HEK293T (cell line): ENCODE measurements around the gene PHOX2A.

Experiments used
- BHLHE40 ChIP-seq: fragments of 450-650 bp; IDR thresholded peaks from 2 replicates; pipeline ENCODE4 v1.6.1; 2016; ENCODE audit warnings: mild to moderate bottlenecking, moderate library complexity, borderline replicate concordance
- CTBP1 ChIP-seq: fragments of 450-650 bp; IDR thresholded peaks from 2 replicates; pipeline ENCODE4 v1.6.1; 2016; ENCODE audit warnings: borderline replicate concordance
- ELF4 ChIP-seq: fragments of 450-650 bp; IDR thresholded peaks from 2 replicates; pipeline ENCODE4 v1.6.1; 2017; ENCODE audit warnings: antibody characterized with exemption
- FOXA1 ChIP-seq: fragments of 450-650 bp; IDR thresholded peaks from 2 replicates; pipeline ENCODE4 v1.6.1; 2016; ENCODE audit warnings: mild to moderate bottlenecking
- FOXK2 ChIP-seq: fragments of 450-650 bp; IDR thresholded peaks from 2 replicates; pipeline ENCODE4 v1.6.1; 2016; ENCODE audit warnings: mild to moderate bottlenecking
- FOXM1 ChIP-seq: fragments of 450-650 bp; IDR thresholded peaks from 2 replicates; pipeline ENCODE4 v1.6.1; 2017; ENCODE audit warnings: mild to moderate bottlenecking, borderline replicate concordance
- NFRKB ChIP-seq: fragments of 450-650 bp; IDR thresholded peaks from 2 replicates; pipeline ENCODE4 v1.6.1; 2016; ENCODE audit warnings: mild to moderate bottlenecking, moderate library complexity
- PKNOX1 ChIP-seq: fragments of 450-650 bp; IDR thresholded peaks from 2 replicates; pipeline ENCODE4 v1.6.1; 2016
- SP1 ChIP-seq: fragments of 450-650 bp; IDR thresholded peaks from 2 replicates; pipeline ENCODE4 v1.6.1; 2017
- SUZ12 ChIP-seq: fragments of 450-650 bp; IDR thresholded peaks from 2 replicates; pipeline ENCODE4 v1.6.1; 2016; ENCODE audit warnings: mild to moderate bottlenecking
- ZNF384 ChIP-seq: fragments of 450-650 bp; IDR thresholded peaks from 2 replicates; pipeline ENCODE4 v1.6.1; 2016

- TF ChIP-seq FOXA1: no peak
- TF ChIP-seq SP1: no peak
- no peak for TF ChIP-seq CTBP1
- no peak for TF ChIP-seq FOXK2
- TF ChIP-seq ZNF384: no peak
- no peak for TF ChIP-seq FOXM1
- no peak for TF ChIP-seq SUZ12
- no peak for TF ChIP-seq ELF4
- TF ChIP-seq NFRKB: no peak
- no peak for TF ChIP-seq PKNOX1
- TF ChIP-seq BHLHE40: no peak
Measured at GRCh38 chr11:72235351-72236057, 8.5 kb downstream of the PHOX2A start.
